Measurements from ENCODE around the gene FAM227A.

FAM227A gene

GRCh38 chr22:38699143-38699542 is 43.0 kb upstream of the FAM227A start:
- TF ChIP-seq CTCF (IDR thresholded peaks at IDR 0.05), result no peak

GRCh38 chr22:38698407-38699094 is 42.4 kb upstream of the FAM227A start:
- Histone ChIP-seq H3K4me3 (peak overlapping the region; percentile 98), H3K27ac (peak overlapping the region; percentile 100)
- DNase-seq (ENCODE audit: low spot score), result no peak
- no peak for TF ChIP-seq CTCF (IDR thresholded peaks at IDR 0.05)

More at GRCh38 chr22:38699143-38699542, 43.0 kb upstream of the FAM227A start:
- no peak for DNase-seq (ENCODE audit: low spot score)
- peak overlapping the region; percentile 100 for H3K27ac ChIP-seq
- H3K4me3 ChIP-seq, result peak overlapping the region; percentile 98

GRCh38 chr22:38697425-38698089 is 41.4 kb upstream of the FAM227A start:
- TF ChIP-seq CTCF (IDR thresholded peaks at IDR 0.05), result no peak
- Histone ChIP-seq H3K27ac (peak overlapping the region; percentile 25 to 79), H3K4me3 (peak overlapping the region; percentile 98)
- no peak for DNase-seq (ENCODE audit: low spot score)

- TF ChIP-seq CTCF (IDR thresholded peaks at IDR 0.05), result no peak
- Histone ChIP-seq H3K4me3 (peak overlapping the region; percentile 98), H3K27ac (peak overlapping the region; percentile 25 to 79)
- DNase-seq (ENCODE audit: low spot score), result no peak
Measured at GRCh38 chr22:38696606-38697424, 40.6 kb upstream of the FAM227A start.

- no peak for TF ChIP-seq CTCF (IDR thresholded peaks at IDR 0.05)
- no peak for DNase-seq (ENCODE audit: low spot score)
- H3K4me3 ChIP-seq, result no peak overlapping the region
- H3K27ac ChIP-seq, result no peak overlapping the region
Measured at GRCh38 chr22:38694940-38695339, 38.7 kb upstream of the FAM227A start.

GRCh38 chr22:38694049-38694448 is 37.9 kb upstream of the FAM227A start:
- no peak for TF ChIP-seq CTCF (IDR thresholded peaks at IDR 0.05)

More at GRCh38 chr22:38694049-38694448, 37.9 kb upstream of the FAM227A start:
- no peak overlapping the region for H3K27ac ChIP-seq
- no peak overlapping the region for H3K4me3 ChIP-seq
- DNase-seq (ENCODE audit: low spot score), result no peak

Measured in coronary artery (tissue), 2 donors.